Thymus (tissue), 11 donors: ENCODE results near the gene ADAMTSL1. TPM values are rescaled to one million over a fixed set of nuclear protein-coding genes. Genes with fewer than 3 reads are reported as not detected.
A peak's percentile ranks its signal among the peaks of the same experiment; 100 is the strongest.

Source experiments
- DNase-seq, 9 donors: peaks; one replicate each; pipeline ENCODE4 v3.0.0-alpha.2; 2013; ENCODE audit warnings: low spot score in 9 of 9, low read depth in 6 of 9, missing footprints in 1 of 9
- H3K27ac ChIP-seq, 2 donors: one replicate each; pipeline ENCODE4 v1.5.1; 2013; ENCODE audit warnings: control low read depth in 1 of 2, low read depth in 1 of 2, low read length in 1 of 2, mild to moderate bottlenecking in 1 of 2, moderate library complexity in 1 of 2
- H3K27me3 ChIP-seq, 2 donors: one replicate each; pipeline ENCODE4 v1.5.1; 2013; ENCODE audit warnings: low read length in 1 of 2; ENCODE audit not compliant: control insufficient read depth in 2 of 2, insufficient read depth in 1 of 2
- H3K36me3 ChIP-seq, 2 donors: one replicate each; pipeline ENCODE4 v1.5.1; 2013; ENCODE audit warnings: low read length in 1 of 2, mild to moderate bottlenecking in 1 of 2, moderate library complexity in 1 of 2; ENCODE audit not compliant: control insufficient read depth in 2 of 2, insufficient read depth in 2 of 2
- H3K4me1 ChIP-seq, 2 donors: one replicate each; pipeline ENCODE4 v1.5.1; 2013; ENCODE audit warnings: low read length in 2 of 2; ENCODE audit not compliant: control insufficient read depth in 2 of 2, insufficient read depth in 2 of 2
- H3K4me3 ChIP-seq, 2 donors: one replicate each; pipeline ENCODE4 v1.5.1; 2013; ENCODE audit warnings: low read length in 2 of 2, control low read depth in 1 of 2, mild to moderate bottlenecking in 1 of 2
- H3K9me3 ChIP-seq, 2 donors: one replicate each; pipeline ENCODE4 v1.5.1; 2013; ENCODE audit warnings: low read length in 1 of 2, mild to moderate bottlenecking in 1 of 2; ENCODE audit not compliant: control insufficient read depth in 2 of 2, insufficient read depth in 1 of 2
- WGBS: extraction: QIAGEN DNeasy Blood & Tissue Kit; methylation state at CpG from one replicate; pipeline ENCODE4 v1.1.7; 2013; 5-methylcytosine and 5-hydroxymethylcytosine counted together
- polyA plus RNA-seq: library from polyadenylated mRNA; stranded (reverse); fragments of 200-250 nt; gene quantifications from one replicate; pipeline ENCODE4 v1.2.3, GENCODE V29; 2013
- total RNA-seq: library from RNA; stranded (reverse); fragments of 120-200 nt; gene quantifications from one replicate; pipeline ENCODE4 v1.2.4, GENCODE V29; 2013
- donor health status: healthy.

ADAMTSL1 gene
- total and polyA plus RNA-seq, 2 donors, result 0.34 to 2.3 TPM

GRCh38 chr9:18806232-18807080 lies 332.5 kb downstream of the ADAMTSL1 start:
- Histone ChIP-seq H3K4me1 (no peaks in the 10 kb centered on the region), H3K4me3 (no peak overlapping the region), H3K36me3 (no peaks in the 10 kb centered on the region), H3K27me3 (no peaks in the 10 kb centered on the region), H3K9me3 (no peaks in the 10 kb centered on the region), H3K27ac (no peak overlapping the region)
- WGBS, result 85% methylated on average over 6 of the region's 6 CpGs
- DNase-seq, result no peak

- DNase-seq, result no peak
- whole genome bisulfite sequencing, result 97% methylated on average over 1 of the region's 1 CpG
- no peaks in the 10 kb centered on the region for H3K9me3 ChIP-seq
- H3K27ac ChIP-seq, result no peak overlapping the region
- no peak overlapping the region for H3K4me3 ChIP-seq
- H3K36me3 ChIP-seq, result no peaks in the 10 kb centered on the region
- H3K4me1 ChIP-seq, result no peaks in the 10 kb centered on the region
- H3K27me3 ChIP-seq, result no peaks in the 10 kb centered on the region
Measured at GRCh38 chr9:18810581-18810980, 336.6 kb downstream of the ADAMTSL1 start.

- WGBS, result 84% methylated on average over 2 of the region's 2 CpGs
- no peak for DNase-seq
Measured at GRCh38 chr9:18811171-18811570, 337.2 kb downstream of the ADAMTSL1 start.

GRCh38 chr9:18819418-18819817 lies 345.5 kb downstream of the ADAMTSL1 start:
- Histone ChIP-seq H3K9me3 (no peaks in the 10 kb centered on the region), H3K27ac (no peak overlapping the region), H3K4me3 (no peak overlapping the region), H3K27me3 (no peaks in the 10 kb centered on the region), H3K36me3 (no peaks in the 10 kb centered on the region), H3K4me1 (peaks cover 0 to 6% of the 10 kb centered on the region in 2 donors)
- 92% methylated on average over 3 of the region's 3 CpGs for WGBS
- no peak for DNase-seq

More at GRCh38 chr9:18811171-18811570, 337.2 kb downstream of the ADAMTSL1 start:
- H3K4me1 ChIP-seq, result no peaks in the 10 kb centered on the region
- no peak overlapping the region for H3K4me3 ChIP-seq
- H3K27ac ChIP-seq, result no peak overlapping the region
- H3K9me3 ChIP-seq, result no peaks in the 10 kb centered on the region
- no peaks in the 10 kb centered on the region for H3K36me3 ChIP-seq
- no peaks in the 10 kb centered on the region for H3K27me3 ChIP-seq

GRCh38 chr9:18820566-18821095 lies 346.7 kb downstream of the ADAMTSL1 start:
- Histone ChIP-seq H3K9me3 (no peaks in the 10 kb centered on the region), H3K36me3 (no peaks in the 10 kb centered on the region), H3K4me3 (no peak overlapping the region), H3K27ac (no peak overlapping the region), H3K4me1 (peaks cover 0 to 15% of the 10 kb centered on the region in 2 donors), H3K27me3 (no peaks in the 10 kb centered on the region)
- 99% methylated on average over 3 of the region's 3 CpGs for WGBS
- DNase-seq, result no peak

- peak in 1 of 9 donors; percentile 36 for DNase-seq
- peak overlapping the region; percentile 18 to 58 for H3K27ac ChIP-seq
- no peaks in the 10 kb centered on the region for H3K27me3 ChIP-seq
- no peaks in the 10 kb centered on the region for H3K36me3 ChIP-seq
- H3K4me3 ChIP-seq, result no peak overlapping the region
- WGBS, result 78% methylated on average over 3 of the region's 3 CpGs
- peaks cover 0 to 25% of the 10 kb centered on the region in 2 donors for H3K4me1 ChIP-seq
- H3K9me3 ChIP-seq, result peaks cover 0 to 3% of the 10 kb centered on the region in 2 donors
Measured at GRCh38 chr9:18821788-18822187, 347.8 kb downstream of the ADAMTSL1 start.

- H3K4me1 ChIP-seq, result peaks cover 0 to 28% of the 10 kb centered on the region in 2 donors
- H3K9me3 ChIP-seq, result peaks cover 0 to 3% of the 10 kb centered on the region in 2 donors
- H3K27ac ChIP-seq, result no peak overlapping the region
- no peaks in the 10 kb centered on the region for H3K36me3 ChIP-seq
- no peak for DNase-seq
- 92% methylated on average over 5 of the region's 5 CpGs for WGBS
- no peak overlapping the region for H3K4me3 ChIP-seq
- no peaks in the 10 kb centered on the region for H3K27me3 ChIP-seq
Measured at GRCh38 chr9:18822850-18823249, 348.9 kb downstream of the ADAMTSL1 start.

- no peak overlapping the region for H3K27ac ChIP-seq
- no peak overlapping the region for H3K4me3 ChIP-seq
- no peaks in the 10 kb centered on the region for H3K27me3 ChIP-seq
- H3K36me3 ChIP-seq, result no peaks in the 10 kb centered on the region
- peaks cover 0 to 3% of the 10 kb centered on the region in 2 donors for H3K9me3 ChIP-seq
- no peak for DNase-seq
- peaks cover 0 to 28% of the 10 kb centered on the region in 2 donors for H3K4me1 ChIP-seq
- 90% methylated on average over 4 of the region's 4 CpGs for WGBS
Measured at GRCh38 chr9:18824095-18824666, 350.2 kb downstream of the ADAMTSL1 start.

GRCh38 chr9:18825656-18826170 lies 351.8 kb downstream of the ADAMTSL1 start:
- H3K27me3 ChIP-seq, result no peaks in the 10 kb centered on the region
- H3K36me3 ChIP-seq, result no peaks in the 10 kb centered on the region
- H3K9me3 ChIP-seq, result peaks cover 0 to 3% of the 10 kb centered on the region in 2 donors
- H3K27ac ChIP-seq, result peak overlapping the region in 1 of 2 donors; percentile 83
- no peak overlapping the region for H3K4me3 ChIP-seq
- 88% methylated on average over 3 of the region's 3 CpGs for WGBS
- peak in 8 of 9 donors; percentile 13 to 72 (median 38) for DNase-seq
- peaks cover 0 to 28% of the 10 kb centered on the region in 2 donors for H3K4me1 ChIP-seq
